Prostate gland (tissue), 2 donors: ENCODE results near the gene SLC2A8. TPM values are rescaled to one million over a fixed set of nuclear protein-coding genes. Genes with fewer than 3 reads are reported as not detected.

Experiments used
- DNase-seq: peaks from one replicate; pipeline ENCODE4 v3.0.0-alpha.2; 2019; ENCODE audit warnings: low spot score
- H3K27ac ChIP-seq, 2 donors: fragments of 200-600 bp; sonication (generic); 2 replicates each; pipeline ENCODE4 v1.5.1; 2017 to 2019
- H3K27me3 ChIP-seq: fragments of 200-600 bp; sonication (generic); replicated peaks from 2 replicates; pipeline ENCODE4 v1.5.1; 2019; ENCODE audit not compliant: insufficient read depth
- H3K36me3 ChIP-seq, 2 donors: fragments of 200-600 bp; sonication (generic); 1 replicate in 1 of 2; 2 replicates in 1 of 2; pipeline versions ENCODE4 v1.5.1 to v1.8.1; 2017 to 2019
- H3K4me1 ChIP-seq: fragments of 200-600 bp; sonication (generic); replicated peaks from 2 replicates; pipeline ENCODE4 v1.5.1; 2019
- H3K4me3 ChIP-seq, 2 donors: fragments of 200-600 bp; sonication (generic); 2 replicates each; pipeline ENCODE4 v1.5.1; 2017 to 2019
- H3K9me3 ChIP-seq: fragments of 200-600 bp; sonication (generic); 2 replicates; pipeline ENCODE4 v1.5.1; 2017
- CTCF ChIP-seq, 4 experiments: fragments of 200-600 bp in 2 of 4; fragments of 450-650 bp in 2 of 4; sonication (generic) in 2 of 4; IDR thresholded peaks; 1 replicate in 3 of 4; 2 replicates in 1 of 4; pipeline ENCODE4 v1.5.1; 2016 to 2019; ENCODE audit warnings: antibody characterized with exemption in 4 of 4, mild to moderate bottlenecking in 2 of 4, moderate library complexity in 2 of 4
- POLR2A ChIP-seq: fragments of 450-650 bp; IDR thresholded peaks from one replicate; pipeline ENCODE4 v1.6.1; 2016; ENCODE audit warnings: antibody characterized with exemption, mild to moderate bottlenecking
- POLR2AphosphoS5 ChIP-seq: sonication (generic); formaldehyde crosslinking; IDR thresholded peaks from one replicate; pipeline ENCODE4 v1.6.1; 2017; ENCODE audit warnings: antibody characterized with exemption
- WGBS: methylation state at CpG from one replicate; pipeline ENCODE4 v1.1.5; 2018; 5-methylcytosine and 5-hydroxymethylcytosine counted together
- intact Hi-C: fragments of 100-400 bp; cut with DNase I; formaldehyde crosslinking; loops from one replicate; pipeline ENCODE4 v1.14.2; 2022
- total RNA-seq, 2 donors: library from RNA; depleted of rRNA; stranded (reverse); fragments of >200 nt; gene quantifications; one replicate each; pipeline ENCODE4 v1.1.0, GENCODE V29; 2016

Gene SLC2A8
- total RNA-seq, 2 donors from 2014 or later = 29.3 to 69.3 TPM

GRCh38 chr9:127398715-127399400 lies 1.9 kb downstream of the SLC2A8 start:
- WGBS = 85% methylated on average over 13 of the region's 13 CpGs
- H3K4me3 ChIP-seq = no peak overlapping the region
- TF ChIP-seq CTCF (IDR thresholded peaks at IDR 0.05) (no peak), POLR2A (no peak), POLR2AphosphoS5 (no peak)
- no peaks in the 10 kb centered on the region for H3K27me3 ChIP-seq
- H3K4me1 ChIP-seq = peaks cover 4% of the 10 kb centered on the region
- no peaks in the 10 kb centered on the region for H3K9me3 ChIP-seq
- no peak overlapping the region for H3K27ac ChIP-seq
- DNase-seq = no peak
- peaks cover 0 to 4% of the 10 kb centered on the region in 2 donors for H3K36me3 ChIP-seq
- intact Hi-C loops = loop anchor here (5.0 kb wide), 1 partner anchor 177 kb away; no protein-coding TSS in a partner anchor

GRCh38 chr9:127399736-127400269 lies 2.8 kb downstream of the SLC2A8 start:
- intact Hi-C loops = loop anchor here (5.0 kb wide), 1 partner anchor 178 kb away; no protein-coding TSS in a partner anchor
- 93% methylated on average over 14 of the region's 14 CpGs for WGBS
- no peak overlapping the region for H3K27ac ChIP-seq
- no peak overlapping the region for H3K4me3 ChIP-seq
- DNase-seq = no peak
- TF ChIP-seq CTCF (IDR thresholded peaks at IDR 0.05) (no peak), POLR2A (no peak), POLR2AphosphoS5 (no peak)
- H3K9me3 ChIP-seq = no peaks in the 10 kb centered on the region
- no peaks in the 10 kb centered on the region for H3K27me3 ChIP-seq
- H3K4me1 ChIP-seq = peaks cover 4% of the 10 kb centered on the region
- peaks cover 0 to 4% of the 10 kb centered on the region in 2 donors for H3K36me3 ChIP-seq

GRCh38 chr9:127402401-127403090 lies 5.6 kb downstream of the SLC2A8 start:
- intact Hi-C loops = no loop called here
- Histone ChIP-seq H3K4me1 (no peaks in the 10 kb centered on the region), H3K9me3 (no peaks in the 10 kb centered on the region), H3K27me3 (no peaks in the 10 kb centered on the region), H3K4me3 (no peak overlapping the region), H3K36me3 (peaks cover 8 to 11% of the 10 kb centered on the region in 2 donors), H3K27ac (no peak overlapping the region)
- TF ChIP-seq CTCF (IDR thresholded peaks at IDR 0.05) (no peak), POLR2AphosphoS5 (no peak), POLR2A (no peak)
- no peak for DNase-seq
- WGBS = 87% methylated on average over 18 of the region's 18 CpGs

GRCh38 chr9:127403507-127404192 lies 6.7 kb downstream of the SLC2A8 start:
- H3K9me3 ChIP-seq = no peaks in the 10 kb centered on the region
- no peaks in the 10 kb centered on the region for H3K27me3 ChIP-seq
- H3K4me1 ChIP-seq = no peaks in the 10 kb centered on the region
- H3K36me3 ChIP-seq = peaks cover 8 to 11% of the 10 kb centered on the region in 2 donors
- intact Hi-C loops = no loop called here
- no peak for DNase-seq
- WGBS = 90% methylated on average over 20 of the region's 22 CpGs
- no peak overlapping the region for H3K4me3 ChIP-seq
- no peak for TF ChIP-seq POLR2AphosphoS5
- TF ChIP-seq CTCF (IDR thresholded peaks at IDR 0.05) = no peak
- TF ChIP-seq POLR2A = no peak
- no peak overlapping the region for H3K27ac ChIP-seq
